SK-N-SH (cell line): Measurements from ENCODE around the gene SORBS1. TPM values are rescaled to one million over a fixed set of nuclear protein-coding genes. Genes with fewer than 3 reads are reported as not detected.

ENCODE experiments used
- CTCF ChIA-PET: fragments of 300-600, 350-600 bp; formaldehyde crosslinking; extraction: SDS; loops from one replicate; lab custom pipeline; 2021; lab: Yijun Ruan, JAX
- POLR2A ChIA-PET: fragments of 350-600 bp; sonication (Branson Sonifier 250); formaldehyde crosslinking; extraction: SDS; loops from one replicate; lab custom pipeline; 2020; ENCODE audit warnings: antibody characterized with exemption, inconsistent platforms; lab: Yijun Ruan, JAX
- DNase-seq: peaks from one replicate; pipeline ENCODE4 v3.0.0; 2012
- H2AFZ ChIP-seq: fragments of 200-600 bp; sonication (generic); 2 replicates; pipeline ENCODE4 v1.8.1; 2016; ENCODE audit warnings: antibody characterized with exemption, mild to moderate bottlenecking, low read depth
- H3F3A ChIP-seq: fragments of 200-600 bp; sonication (generic); replicated peaks from 2 replicates; pipeline ENCODE3; 2016; ENCODE audit warnings: antibody characterized with exemption, mild to moderate bottlenecking; ENCODE audit not compliant: insufficient read depth
- H3K27ac ChIP-seq, 2 experiments: fragments of 200-500 bp in 1 of 2; fragments of 200-600 bp in 1 of 2; sonication (Bioruptor generic) in 1 of 2; sonication (generic), shearing (Covaris generic) in 1 of 2; 2 replicates each; pipeline versions ENCODE4 v1.5.1 to v1.6.1; 2014 to 2016; ENCODE audit warnings: low read depth in 2 of 2, inconsistent platforms in 1 of 2, low read length in 1 of 2, mild to moderate bottlenecking in 1 of 2, mixed read lengths in 1 of 2
- H3K27me3 ChIP-seq: fragments of 200-600 bp; sonication (generic), shearing (Covaris generic); 2 replicates; pipeline ENCODE4 v1.6.1; 2016; ENCODE audit warnings: mixed run types; ENCODE audit not compliant: insufficient read depth
- H3K36me3 ChIP-seq, 2 experiments: fragments of 200-500 bp in 1 of 2; fragments of 200-600 bp in 1 of 2; sonication (Bioruptor generic) in 1 of 2; sonication (generic) in 1 of 2; replicated peaks in 1 of 2; 2 replicates each; pipeline versions ENCODE3 to v1.5.1; 2014 to 2016; ENCODE audit warnings: low read length in 1 of 2, mild to moderate bottlenecking in 1 of 2; ENCODE audit not compliant: insufficient read depth in 2 of 2, control insufficient read depth in 1 of 2
- H3K4me1 ChIP-seq, 2 experiments: fragments of 200-500 bp in 1 of 2; fragments of 200-600 bp in 1 of 2; sonication (Bioruptor generic) in 1 of 2; sonication (generic), shearing (Covaris generic) in 1 of 2; 2 replicates each; pipeline versions ENCODE4 v1.5.1 to v1.6.1; 2014 to 2016; ENCODE audit warnings: low read depth in 1 of 2, low read length in 1 of 2, mixed run types in 1 of 2; ENCODE audit not compliant: insufficient read depth in 2 of 2, control insufficient read depth in 1 of 2
- H3K4me2 ChIP-seq: fragments of 200-600 bp; sonication (generic), shearing (Covaris generic); 2 replicates; pipeline ENCODE4 v1.6.1; 2017; ENCODE audit warnings: mixed run types
- H3K4me3 ChIP-seq, 2 experiments: fragments of 200-500 bp in 1 of 2; fragments of 200-600 bp in 1 of 2; sonication (Bioruptor generic) in 1 of 2; sonication (generic), shearing (Covaris generic) in 1 of 2; 2 replicates each; pipeline versions ENCODE4 v1.5.1 to v1.8.1; 2014 to 2016; ENCODE audit warnings: low read depth in 2 of 2, inconsistent platforms in 1 of 2, low read length in 1 of 2, mild to moderate bottlenecking in 1 of 2, mixed read lengths in 1 of 2, moderate library complexity in 1 of 2
- H3K79me2 ChIP-seq: fragments of 200-600 bp; sonication (generic); 2 replicates; pipeline ENCODE4 v1.8.1; 2017; ENCODE audit warnings: mild to moderate bottlenecking; ENCODE audit not compliant: insufficient read depth
- H3K9ac ChIP-seq: fragments of 200-600 bp; sonication (generic); 2 replicates; pipeline ENCODE4 v1.6.1; 2017; ENCODE audit warnings: mixed run types
- H3K9me2 ChIP-seq: fragments of 200-600 bp; sonication (generic); 2 replicates; pipeline ENCODE4 v1.6.1; 2017; ENCODE audit warnings: mixed run types
- H3K9me3 ChIP-seq: fragments of 200-600 bp; sonication (generic); 2 replicates; pipeline ENCODE4 v1.6.1; 2017; ENCODE audit warnings: mixed run types, mild to moderate bottlenecking, moderate library complexity
- H4K20me1 ChIP-seq: fragments of 200-600 bp; sonication (generic); 2 replicates; pipeline ENCODE4 v1.6.1; 2017; ENCODE audit warnings: mild to moderate bottlenecking, mixed run types; ENCODE audit not compliant: insufficient read depth
- ELF1 ChIP-seq: IDR thresholded peaks from 2 replicates; pipeline ENCODE4 v1.4.0; 2012
- GABPA ChIP-seq: IDR thresholded peaks from 2 replicates; pipeline ENCODE4 v1.4.0; 2012; ENCODE audit warnings: low read depth, mild to moderate bottlenecking
- JUND ChIP-seq: IDR thresholded peaks from 2 replicates; pipeline ENCODE4 v1.4.0; 2012
- MXI1 ChIP-seq: IDR thresholded peaks from 2 replicates; pipeline ENCODE4 v1.6.1; 2012; ENCODE audit warnings: mild to moderate bottlenecking, low read depth, low read length, improper control_type of control experiment
- NFIC ChIP-seq: IDR thresholded peaks from 2 replicates; pipeline ENCODE4 v1.4.0; 2012; ENCODE audit warnings: borderline replicate concordance
- NRF1 ChIP-seq: IDR thresholded peaks from 2 replicates; pipeline ENCODE4 v1.6.1; 2012; ENCODE audit warnings: low read depth, mild to moderate bottlenecking, low read length
- POLR2AphosphoS5 ChIP-seq: IDR thresholded peaks from 2 replicates; pipeline ENCODE4 v1.6.1; 2012; ENCODE audit warnings: low read depth, low read length
- RFX5 ChIP-seq: IDR thresholded peaks from 2 replicates; pipeline ENCODE4 v1.6.1; 2012; ENCODE audit warnings: mild to moderate bottlenecking, improper control_type of control experiment, low read length
- SMC3 ChIP-seq: IDR thresholded peaks from 2 replicates; pipeline ENCODE4 v1.6.1; 2012; ENCODE audit warnings: low read depth, low read length, improper control_type of control experiment
- TAF1 ChIP-seq: IDR thresholded peaks from 2 replicates; pipeline ENCODE4 v1.6.1; 2012; ENCODE audit warnings: low read depth, mild to moderate bottlenecking, low read length, moderate library complexity, borderline replicate concordance
- TCF12 ChIP-seq: IDR thresholded peaks from 2 replicates; pipeline ENCODE4 v1.4.0; 2012
- TEAD4 ChIP-seq: IDR thresholded peaks from 2 replicates; pipeline ENCODE4 v1.4.0; 2012; ENCODE audit warnings: mild to moderate bottlenecking, borderline replicate concordance; ENCODE audit not compliant: insufficient read depth
- WGBS: methylation state at CpG from one replicate; pipeline ENCODE4 v1.1.6; 2017; ENCODE audit warnings: low lambda C conversion rate; 5-methylcytosine and 5-hydroxymethylcytosine counted together
- polyA plus RNA-seq, 3 experiments: library from polyadenylated mRNA; depleted of rRNA; stranded (reverse); fragments of >200 nt; gene quantifications; 2 replicates each; pipeline ENCODE4 v1.2.3, GENCODE V29; 2012
- TF ChIP-seq, protein P1 (sequence below): IDR thresholded peaks from 2 replicates; pipeline ENCODE4 v1.6.1; 2012; ENCODE audit warnings: mild to moderate bottlenecking, low read depth, low read length, moderate library complexity

The SORBS1 gene
- polyA plus RNA-seq, 1 of the 3 experiments (the other 2 are of a cell fraction): 0.36 TPM

DNA sequence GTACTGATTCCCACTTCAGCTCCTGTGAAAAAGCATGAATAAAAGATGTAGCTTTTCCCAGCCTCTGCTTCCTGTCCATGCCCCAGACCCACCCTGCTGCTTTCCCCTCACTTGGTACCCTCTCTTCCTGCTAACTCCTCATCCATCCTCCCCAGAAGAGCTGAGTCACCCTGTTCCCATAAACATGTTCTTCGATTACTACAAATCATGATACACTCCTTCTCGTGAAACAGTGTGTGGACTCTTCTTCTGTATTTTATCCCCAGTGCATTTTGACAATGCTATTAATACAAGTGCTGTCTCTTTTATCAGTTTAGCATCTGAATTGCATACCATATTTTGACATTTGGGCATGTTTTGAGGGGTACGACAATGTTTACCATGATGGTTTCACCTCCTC lies 45.8 kb upstream of the SORBS1 start:
- DNase-seq: no peak
- Histone ChIP-seq H3K27ac (no peak overlapping the region), H4K20me1 (no peaks in the 10 kb centered on the region), H3K9ac (no peak overlapping the region), H3K4me3 (no peak overlapping the region), H3F3A (no peaks in the 10 kb centered on the region), H3K79me2 (no peaks in the 10 kb centered on the region), H3K9me3 (no peaks in the 10 kb centered on the region), H3K36me3 (peaks cover 29 to 55% of the 10 kb centered on the region in 2 experiments), H3K9me2 (no peaks in the 10 kb centered on the region), H2AFZ (no peak overlapping the region), H3K4me2 (no peak overlapping the region), H3K4me1 (no peaks in the 10 kb centered on the region), H3K27me3 (no peaks in the 10 kb centered on the region)
- TF ChIP-seq MXI1: no peak
- no peak for TF ChIP-seq GABPA
- TF ChIP-seq, protein P1, sequence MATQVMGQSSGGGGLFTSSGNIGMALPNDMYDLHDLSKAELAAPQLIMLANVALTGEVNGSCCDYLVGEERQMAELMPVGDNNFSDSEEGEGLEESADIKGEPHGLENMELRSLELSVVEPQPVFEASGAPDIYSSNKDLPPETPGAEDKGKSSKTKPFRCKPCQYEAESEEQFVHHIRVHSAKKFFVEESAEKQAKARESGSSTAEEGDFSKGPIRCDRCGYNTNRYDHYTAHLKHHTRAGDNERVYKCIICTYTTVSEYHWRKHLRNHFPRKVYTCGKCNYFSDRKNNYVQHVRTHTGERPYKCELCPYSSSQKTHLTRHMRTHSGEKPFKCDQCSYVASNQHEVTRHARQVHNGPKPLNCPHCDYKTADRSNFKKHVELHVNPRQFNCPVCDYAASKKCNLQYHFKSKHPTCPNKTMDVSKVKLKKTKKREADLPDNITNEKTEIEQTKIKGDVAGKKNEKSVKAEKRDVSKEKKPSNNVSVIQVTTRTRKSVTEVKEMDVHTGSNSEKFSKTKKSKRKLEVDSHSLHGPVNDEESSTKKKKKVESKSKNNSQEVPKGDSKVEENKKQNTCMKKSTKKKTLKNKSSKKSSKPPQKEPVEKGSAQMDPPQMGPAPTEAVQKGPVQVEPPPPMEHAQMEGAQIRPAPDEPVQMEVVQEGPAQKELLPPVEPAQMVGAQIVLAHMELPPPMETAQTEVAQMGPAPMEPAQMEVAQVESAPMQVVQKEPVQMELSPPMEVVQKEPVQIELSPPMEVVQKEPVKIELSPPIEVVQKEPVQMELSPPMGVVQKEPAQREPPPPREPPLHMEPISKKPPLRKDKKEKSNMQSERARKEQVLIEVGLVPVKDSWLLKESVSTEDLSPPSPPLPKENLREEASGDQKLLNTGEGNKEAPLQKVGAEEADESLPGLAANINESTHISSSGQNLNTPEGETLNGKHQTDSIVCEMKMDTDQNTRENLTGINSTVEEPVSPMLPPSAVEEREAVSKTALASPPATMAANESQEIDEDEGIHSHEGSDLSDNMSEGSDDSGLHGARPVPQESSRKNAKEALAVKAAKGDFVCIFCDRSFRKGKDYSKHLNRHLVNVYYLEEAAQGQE: no peak
- POLR2A ChIA-PET: no interaction called here
- 90% methylated on average over 3 of the region's 3 CpGs for WGBS
- CTCF ChIA-PET: interaction anchor here (1.5 to 12.9 kb wide), 2 partner anchors 230 to 244 kb away, joined by 3 to 214 read pairs; no protein-coding TSS in a partner anchor

- no peaks in the 10 kb centered on the region for H3K79me2 ChIP-seq
- no peaks in the 10 kb centered on the region for H3K9me2 ChIP-seq
- H3K27ac ChIP-seq: no peak overlapping the region
- no peaks in the 10 kb centered on the region for H3K27me3 ChIP-seq
- H3K9ac ChIP-seq: no peak overlapping the region
- H4K20me1 ChIP-seq: no peaks in the 10 kb centered on the region
- ChIA-PET CTCF (interaction anchor here (1.0 to 12.9 kb wide), 7 partner anchors 38 to 241 kb away, joined by 3 to 214 read pairs (median 10); no protein-coding TSS in a partner anchor), POLR2A (no interaction called here)
- 92% methylated on average over 3 of the region's 3 CpGs for whole genome bisulfite sequencing
- no peak overlapping the region for H3K4me3 ChIP-seq
- no peaks in the 10 kb centered on the region for H3K9me3 ChIP-seq
- H2AFZ ChIP-seq: no peak overlapping the region
- H3F3A ChIP-seq: no peaks in the 10 kb centered on the region
- no peak overlapping the region for H3K4me2 ChIP-seq
- no peak for DNase-seq
- peaks cover 20 to 41% of the 10 kb centered on the region in 2 experiments for H3K36me3 ChIP-seq
- no peaks in the 10 kb centered on the region for H3K4me1 ChIP-seq
- TF ChIP-seq SMC3 (no peak), TCF12 (no peak), NFIC (no peak), RFX5 (no peak)
Observed at GRCh38 chr10:95605163-95605562, 44.0 kb upstream of the SORBS1 start.

DNA sequence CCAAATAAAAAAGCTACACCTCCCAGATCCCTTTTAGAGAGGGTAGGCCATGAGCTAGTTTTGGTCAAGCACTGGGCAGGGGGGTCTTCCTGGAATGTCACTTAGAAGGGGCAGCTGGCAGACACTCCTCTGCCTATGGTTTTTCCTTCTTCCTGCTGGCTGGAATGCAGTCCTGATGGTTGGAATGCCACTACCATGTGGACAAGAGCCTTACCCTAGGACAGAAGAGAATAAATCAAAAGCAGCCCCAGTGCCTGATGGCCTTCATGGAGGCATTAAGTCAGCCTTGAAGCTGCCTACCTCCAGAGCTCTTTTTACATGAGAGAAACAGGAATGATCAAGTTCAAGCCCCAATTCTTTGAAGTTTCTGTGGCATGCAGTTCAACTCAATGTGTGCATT lies 43.5 kb upstream of the SORBS1 start:
- Histone ChIP-seq H3K27me3 (no peaks in the 10 kb centered on the region), H3K4me2 (no peak overlapping the region), H4K20me1 (no peaks in the 10 kb centered on the region), H3K9me3 (no peaks in the 10 kb centered on the region), H3K4me1 (no peaks in the 10 kb centered on the region), H3K79me2 (no peaks in the 10 kb centered on the region), H3K9ac (no peak overlapping the region), H3F3A (no peaks in the 10 kb centered on the region), H3K36me3 (peaks cover 17 to 39% of the 10 kb centered on the region in 2 experiments), H3K9me2 (no peaks in the 10 kb centered on the region), H2AFZ (no peak overlapping the region), H3K27ac (no peak overlapping the region), H3K4me3 (no peak overlapping the region)
- TF ChIP-seq JUND (no peak), RFX5 (no peak), ELF1 (no peak), SMC3 (no peak), TCF12 (no peak), TEAD4 (no peak), TAF1 (no peak), NRF1 (no peak), POLR2AphosphoS5 (no peak)
- ChIA-PET CTCF (interaction anchor here (0.8 to 12.9 kb wide), 7 partner anchors 84 to 241 kb away, joined by 3 to 214 read pairs (median 10); no protein-coding TSS in a partner anchor), POLR2A (interaction anchor here (1.2 kb wide), 1 partner anchor 230 kb away, joined by 3 read pairs; no protein-coding TSS in a partner anchor)
- no peak for DNase-seq
